ENCODE data around the gene DUSP22.

DNA sequence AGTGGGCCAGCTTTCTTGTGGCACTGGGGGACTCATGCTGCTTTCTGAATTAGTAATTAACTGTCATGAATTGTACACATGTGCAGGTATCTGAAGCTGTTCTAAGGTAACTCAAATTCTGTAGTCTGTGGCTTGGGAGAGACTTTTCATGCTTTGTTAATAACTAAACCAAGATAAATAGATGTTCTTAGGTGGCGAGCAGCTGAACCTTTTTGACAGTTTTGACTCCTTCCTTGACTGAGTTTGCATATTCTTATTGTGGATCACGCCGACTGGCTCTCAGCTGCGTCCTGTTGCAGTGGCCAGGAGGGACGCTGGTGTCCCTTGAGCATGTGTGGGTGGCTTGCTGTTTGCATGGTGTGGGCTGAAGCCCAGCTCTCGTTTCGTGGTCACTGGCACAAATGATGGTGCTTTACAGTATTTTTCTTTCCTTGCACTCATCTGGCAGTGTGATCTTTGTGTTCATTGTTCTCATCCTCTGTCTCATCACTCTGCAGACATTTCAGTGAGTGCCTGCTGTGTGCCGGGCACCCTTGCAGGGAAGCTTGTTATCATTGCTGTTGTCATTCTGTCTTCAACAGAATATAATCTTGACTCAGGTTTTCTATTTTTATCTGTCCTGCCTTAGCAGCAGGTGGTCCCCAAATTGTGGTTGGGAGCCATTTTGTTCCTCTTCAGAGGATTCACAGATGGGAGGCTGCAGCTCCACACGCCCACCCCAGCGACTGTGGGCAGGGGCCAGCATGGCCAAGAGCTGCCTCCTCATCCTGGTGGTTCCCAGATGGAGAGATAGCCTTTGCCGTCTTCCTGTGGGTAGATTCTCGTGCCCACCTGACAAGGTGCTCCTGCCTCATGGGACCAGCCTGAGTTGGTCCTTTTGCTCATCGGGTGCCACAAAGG is 39.6 kb downstream of the DUSP22 start:
- no peak for TF ChIP-seq YY1 (IDR thresholded peaks at IDR 0.05; ENCODE audit: extremely low read depth, insufficient replicate concordance, low read depth, low read length)
- no peak for TF ChIP-seq RAD21 (IDR thresholded peaks at IDR 0.05; ENCODE audit: low read depth)
- TF ChIP-seq, protein P1, sequence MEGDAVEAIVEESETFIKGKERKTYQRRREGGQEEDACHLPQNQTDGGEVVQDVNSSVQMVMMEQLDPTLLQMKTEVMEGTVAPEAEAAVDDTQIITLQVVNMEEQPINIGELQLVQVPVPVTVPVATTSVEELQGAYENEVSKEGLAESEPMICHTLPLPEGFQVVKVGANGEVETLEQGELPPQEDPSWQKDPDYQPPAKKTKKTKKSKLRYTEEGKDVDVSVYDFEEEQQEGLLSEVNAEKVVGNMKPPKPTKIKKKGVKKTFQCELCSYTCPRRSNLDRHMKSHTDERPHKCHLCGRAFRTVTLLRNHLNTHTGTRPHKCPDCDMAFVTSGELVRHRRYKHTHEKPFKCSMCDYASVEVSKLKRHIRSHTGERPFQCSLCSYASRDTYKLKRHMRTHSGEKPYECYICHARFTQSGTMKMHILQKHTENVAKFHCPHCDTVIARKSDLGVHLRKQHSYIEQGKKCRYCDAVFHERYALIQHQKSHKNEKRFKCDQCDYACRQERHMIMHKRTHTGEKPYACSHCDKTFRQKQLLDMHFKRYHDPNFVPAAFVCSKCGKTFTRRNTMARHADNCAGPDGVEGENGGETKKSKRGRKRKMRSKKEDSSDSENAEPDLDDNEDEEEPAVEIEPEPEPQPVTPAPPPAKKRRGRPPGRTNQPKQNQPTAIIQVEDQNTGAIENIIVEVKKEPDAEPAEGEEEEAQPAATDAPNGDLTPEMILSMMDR (IDR thresholded peaks at IDR 0.05 in 2 of 3, conservative IDR thresholded peaks at IDR 0.05 in 1 of 3; ENCODE audit: borderline replicate concordance in 1 of 3, insufficient read depth in 1 of 3, low read depth in 2 of 3, low read length in 2 of 3) = no peak
- TF ChIP-seq EGR1 (IDR thresholded peaks at IDR 0.05; ENCODE audit: low read depth) = no peak
- TF ChIP-seq POLR2AphosphoS5 (IDR thresholded peaks at IDR 0.05; ENCODE audit: low read depth, low read length) = no peak
- TF ChIP-seq TCF7L2 (IDR thresholded peaks at IDR 0.05; ENCODE audit: borderline replicate concordance, extremely low read depth, insufficient read depth, insufficient read length) = no peak
- TF ChIP-seq JUND (IDR thresholded peaks at IDR 0.05) = no peak
- TF ChIP-seq POLR2A (IDR thresholded peaks at IDR 0.05; ENCODE audit: borderline replicate concordance, extremely low read depth, insufficient read depth, insufficient read length) = no peak
- TF ChIP-seq, protein P2, sequence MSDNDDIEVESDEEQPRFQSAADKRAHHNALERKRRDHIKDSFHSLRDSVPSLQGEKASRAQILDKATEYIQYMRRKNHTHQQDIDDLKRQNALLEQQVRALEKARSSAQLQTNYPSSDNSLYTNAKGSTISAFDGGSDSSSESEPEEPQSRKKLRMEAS (IDR thresholded peaks at IDR 0.05) = no peak
- TF ChIP-seq EZH2phosphoT487 (IDR thresholded peaks at IDR 0.05; ENCODE audit: borderline replicate concordance) = no peak
- TF ChIP-seq CEBPB (IDR thresholded peaks at IDR 0.05; ENCODE audit: low read depth) = no peak
- TF ChIP-seq, protein P3, sequence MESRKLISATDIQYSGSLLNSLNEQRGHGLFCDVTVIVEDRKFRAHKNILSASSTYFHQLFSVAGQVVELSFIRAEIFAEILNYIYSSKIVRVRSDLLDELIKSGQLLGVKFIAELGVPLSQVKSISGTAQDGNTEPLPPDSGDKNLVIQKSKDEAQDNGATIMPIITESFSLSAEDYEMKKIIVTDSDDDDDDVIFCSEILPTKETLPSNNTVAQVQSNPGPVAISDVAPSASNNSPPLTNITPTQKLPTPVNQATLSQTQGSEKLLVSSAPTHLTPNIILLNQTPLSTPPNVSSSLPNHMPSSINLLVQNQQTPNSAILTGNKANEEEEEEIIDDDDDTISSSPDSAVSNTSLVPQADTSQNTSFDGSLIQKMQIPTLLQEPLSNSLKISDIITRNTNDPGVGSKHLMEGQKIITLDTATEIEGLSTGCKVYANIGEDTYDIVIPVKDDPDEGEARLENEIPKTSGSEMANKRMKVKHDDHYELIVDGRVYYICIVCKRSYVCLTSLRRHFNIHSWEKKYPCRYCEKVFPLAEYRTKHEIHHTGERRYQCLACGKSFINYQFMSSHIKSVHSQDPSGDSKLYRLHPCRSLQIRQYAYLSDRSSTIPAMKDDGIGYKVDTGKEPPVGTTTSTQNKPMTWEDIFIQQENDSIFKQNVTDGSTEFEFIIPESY (IDR thresholded peaks at IDR 0.05; ENCODE audit: extremely low read depth, insufficient replicate concordance, low read length) = no peak
